Endodermal cell (in vitro differentiated cells): ENCODE results near the gene SYNE1. TPM values are rescaled to one million over a fixed set of nuclear protein-coding genes. Genes with fewer than 3 reads are reported as not detected.

Source experiments
- DNase-seq: peaks from one replicate; pipeline ENCODE4 v3.0.0-alpha.2; 2017
- H3K27ac ChIP-seq: 2 replicates; pipeline ENCODE4 v1.5.1; 2013; ENCODE audit warnings: mild to moderate bottlenecking, low read depth, low read length, moderate library complexity
- H3K27me3 ChIP-seq: 2 replicates; pipeline ENCODE4 v1.6.1; 2013; ENCODE audit warnings: mild to moderate bottlenecking, low read length, moderate library complexity; ENCODE audit not compliant: insufficient read depth, control insufficient read depth, poor library complexity, severe bottlenecking
- H3K36me3 ChIP-seq: 2 replicates; pipeline ENCODE4 v1.7.0; 2013; ENCODE audit warnings: mild to moderate bottlenecking, low read length, moderate library complexity; ENCODE audit not compliant: control insufficient read depth, insufficient read depth
- H3K4me1 ChIP-seq: one replicate; pipeline ENCODE4 v1.7.0; 2013; ENCODE audit warnings: low read length; ENCODE audit not compliant: control insufficient read depth, insufficient read depth
- H3K4me3 ChIP-seq: 2 replicates; pipeline ENCODE4 v1.5.1; 2013; ENCODE audit warnings: mild to moderate bottlenecking, low read length, moderate library complexity
- H3K9ac ChIP-seq: 2 replicates; pipeline ENCODE4 v1.6.1; 2013; ENCODE audit warnings: mild to moderate bottlenecking, low read length, moderate library complexity; ENCODE audit not compliant: poor library complexity, severe bottlenecking; ENCODE audit errors: extremely low read depth
- H3K9me3 ChIP-seq: 2 replicates; pipeline ENCODE4 v1.6.1; 2013; ENCODE audit warnings: mild to moderate bottlenecking, low read length, moderate library complexity; ENCODE audit not compliant: control insufficient read depth
- H3K27ac Mint-ChIP-seq: 2 replicates; pipeline ENCODE4 v1.8.0; 2020; ENCODE audit warnings: mixed read lengths
- H3K27me3 Mint-ChIP-seq: 2 replicates; pipeline ENCODE4 v1.8.0; 2021; ENCODE audit warnings: mild to moderate bottlenecking, mixed read lengths; ENCODE audit not compliant: insufficient read depth
- H3K36me3 Mint-ChIP-seq: 2 replicates; pipeline ENCODE4 v1.8.0; 2020; ENCODE audit warnings: low read depth, mixed read lengths
- H3K4me1 Mint-ChIP-seq: 2 replicates; pipeline ENCODE4 v1.8.0; 2020; ENCODE audit warnings: mixed read lengths
- H3K4me3 Mint-ChIP-seq: 2 replicates; pipeline ENCODE4 v1.8.0; 2020; ENCODE audit warnings: mild to moderate bottlenecking, moderate library complexity, mixed read lengths
- H3K9me3 Mint-ChIP-seq: 2 replicates; pipeline ENCODE4 v1.8.0; 2020; ENCODE audit warnings: mild to moderate bottlenecking, mixed read lengths
- WGBS, 2 experiments: methylation state at CpG; one replicate each; pipeline versions ENCODE4 v1.1.5 to v1.1.7; 2013; ENCODE audit warnings: missing lambda C conversion rate in 2 of 2, mixed read lengths in 1 of 2; ENCODE audit not compliant: insufficient coverage in 1 of 2, insufficient read length in 1 of 2; 5-methylcytosine and 5-hydroxymethylcytosine counted together
- total RNA-seq, 2 donors: library from RNA; stranded (reverse); fragmentation: NEBNext Ultra II Directional in 1 of 2; extraction: Animal tissue kit (Norgen Biotek cat#: 25700) in 1 of 2; gene quantifications; 2 replicates in 1 of 2; 3 replicates in 1 of 2; pipeline ENCODE4 v1.2.1, GENCODE V29; 2021
- TF ChIP-seq, protein P1 (sequence below): fragments of 200-600 bp; sonication (generic); conservative IDR thresholded peaks from 2 replicates; pipeline ENCODE4 v1.5.0; 2021; ENCODE audit warnings: antibody characterized with exemption, mild to moderate bottlenecking

The SYNE1 gene
- total RNA-seq, 2 donors from 2014 or later: 7.9 to 9.5 TPM

DNA sequence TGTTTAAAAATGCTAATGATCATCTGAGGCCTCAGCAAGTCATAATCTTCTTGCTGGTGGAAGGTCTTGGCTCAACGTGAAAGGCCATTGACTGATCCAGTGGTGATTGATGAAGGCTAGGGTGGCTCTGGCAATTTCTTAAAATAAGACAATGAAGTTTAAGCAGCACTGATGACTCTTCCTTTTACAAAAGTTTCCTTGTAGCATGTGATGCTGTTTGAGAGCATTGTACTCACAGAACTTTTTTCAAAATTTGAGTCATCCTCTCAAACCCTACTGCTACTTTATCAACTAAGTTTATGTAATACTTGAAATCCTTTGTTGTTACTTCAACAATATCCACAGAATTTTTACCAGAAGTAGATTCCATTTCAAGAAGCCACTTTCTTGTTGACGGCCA is 447.4 kb downstream of the SYNE1 start:
- H3K4me1 ChIP-seq: no peaks in the 10 kb centered on the region
- no peak overlapping the region for H3K27ac ChIP-seq
- Mint-ChIP-seq H3K27ac (no peak overlapping the region), H3K9me3 (no peaks in the 10 kb centered on the region), H3K4me1 (no peaks in the 10 kb centered on the region), H3K27me3 (no peaks in the 10 kb centered on the region), H3K36me3 (peaks cover 2% of the 10 kb centered on the region), H3K4me3 (no peak overlapping the region)
- no peaks in the 10 kb centered on the region for H3K36me3 ChIP-seq
- no peak for DNase-seq
- H3K9me3 ChIP-seq: no peaks in the 10 kb centered on the region
- no peaks in the 10 kb centered on the region for H3K27me3 ChIP-seq
- no peak overlapping the region for H3K4me3 ChIP-seq
- 89 to 100% methylated on average over 2 of the region's 2 CpGs for WGBS, 2 experiments
- TF ChIP-seq, protein P1, sequence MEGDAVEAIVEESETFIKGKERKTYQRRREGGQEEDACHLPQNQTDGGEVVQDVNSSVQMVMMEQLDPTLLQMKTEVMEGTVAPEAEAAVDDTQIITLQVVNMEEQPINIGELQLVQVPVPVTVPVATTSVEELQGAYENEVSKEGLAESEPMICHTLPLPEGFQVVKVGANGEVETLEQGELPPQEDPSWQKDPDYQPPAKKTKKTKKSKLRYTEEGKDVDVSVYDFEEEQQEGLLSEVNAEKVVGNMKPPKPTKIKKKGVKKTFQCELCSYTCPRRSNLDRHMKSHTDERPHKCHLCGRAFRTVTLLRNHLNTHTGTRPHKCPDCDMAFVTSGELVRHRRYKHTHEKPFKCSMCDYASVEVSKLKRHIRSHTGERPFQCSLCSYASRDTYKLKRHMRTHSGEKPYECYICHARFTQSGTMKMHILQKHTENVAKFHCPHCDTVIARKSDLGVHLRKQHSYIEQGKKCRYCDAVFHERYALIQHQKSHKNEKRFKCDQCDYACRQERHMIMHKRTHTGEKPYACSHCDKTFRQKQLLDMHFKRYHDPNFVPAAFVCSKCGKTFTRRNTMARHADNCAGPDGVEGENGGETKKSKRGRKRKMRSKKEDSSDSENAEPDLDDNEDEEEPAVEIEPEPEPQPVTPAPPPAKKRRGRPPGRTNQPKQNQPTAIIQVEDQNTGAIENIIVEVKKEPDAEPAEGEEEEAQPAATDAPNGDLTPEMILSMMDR: no peak
- H3K9ac ChIP-seq: no peak overlapping the region

DNA sequence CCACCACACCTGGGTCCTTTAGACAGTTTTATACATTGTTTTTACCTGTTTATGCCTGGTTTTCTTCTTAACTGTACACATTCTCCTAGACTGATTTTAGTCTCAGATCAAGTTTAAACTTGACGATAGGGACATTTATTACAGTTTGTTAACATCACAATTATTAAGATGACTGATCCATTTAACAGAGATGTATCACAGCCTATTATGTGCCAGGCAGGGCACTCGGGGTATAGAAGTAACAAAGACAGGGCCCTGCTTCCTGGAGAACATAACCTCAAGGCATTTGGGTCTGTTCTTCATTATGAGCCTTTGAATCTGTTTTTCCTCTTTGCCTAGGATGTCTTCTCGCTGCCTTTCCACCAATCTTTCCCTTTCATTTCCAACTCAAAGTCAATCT is 449.2 kb downstream of the SYNE1 start:
- Histone ChIP-seq H3K27ac (no peak overlapping the region), H3K9ac (no peak overlapping the region), H3K36me3 (no peaks in the 10 kb centered on the region), H3K4me3 (no peak overlapping the region), H3K9me3 (no peaks in the 10 kb centered on the region), H3K27me3 (no peaks in the 10 kb centered on the region), H3K4me1 (no peaks in the 10 kb centered on the region)
- WGBS, 2 experiments: 92 to 94% methylated on average over 2 to 3 of the region's 3 CpGs
- no peak for DNase-seq
- TF ChIP-seq, protein P1: no peak
- H3K27me3 Mint-ChIP-seq: no peaks in the 10 kb centered on the region
- H3K27ac Mint-ChIP-seq: no peak overlapping the region
- H3K36me3 Mint-ChIP-seq: peaks cover 2% of the 10 kb centered on the region
- H3K9me3 Mint-ChIP-seq: no peaks in the 10 kb centered on the region
- H3K4me3 Mint-ChIP-seq: no peak overlapping the region
- no peaks in the 10 kb centered on the region for H3K4me1 Mint-ChIP-seq

DNA sequence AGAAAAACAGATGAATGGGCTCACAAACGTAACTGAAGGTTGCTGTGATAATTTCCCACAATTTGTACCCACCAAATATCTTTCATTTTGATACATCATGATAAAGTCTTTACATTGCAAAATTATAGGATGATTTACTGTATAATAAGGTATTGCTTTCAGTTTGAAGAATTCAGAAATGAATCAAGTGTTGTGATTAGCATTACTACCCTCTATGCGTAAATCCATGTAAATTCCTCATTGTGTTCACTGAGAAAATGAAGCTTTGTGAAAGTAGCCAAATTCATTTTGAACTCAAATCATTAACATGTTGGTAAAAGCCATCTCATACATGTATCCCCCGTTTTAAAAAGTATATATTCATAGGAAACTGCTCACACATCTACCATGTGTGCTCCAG is 450.3 kb downstream of the SYNE1 start:
- peaks cover 2% of the 10 kb centered on the region for H3K36me3 Mint-ChIP-seq
- DNase-seq: no peak
- Histone ChIP-seq H3K4me1 (no peaks in the 10 kb centered on the region), H3K27me3 (no peaks in the 10 kb centered on the region), H3K27ac (no peak overlapping the region), H3K9ac (no peak overlapping the region), H3K4me3 (no peak overlapping the region), H3K9me3 (no peaks in the 10 kb centered on the region), H3K36me3 (no peaks in the 10 kb centered on the region)
- H3K27ac Mint-ChIP-seq: no peak overlapping the region
- TF ChIP-seq, protein P1: no peak
- H3K4me3 Mint-ChIP-seq: no peak overlapping the region
- no peaks in the 10 kb centered on the region for H3K27me3 Mint-ChIP-seq
- WGBS, 2 experiments: 83 to 91% methylated on average over 1 to 3 of the region's 3 CpGs
- no peaks in the 10 kb centered on the region for H3K4me1 Mint-ChIP-seq
- H3K9me3 Mint-ChIP-seq: no peaks in the 10 kb centered on the region
